Activated T-helper 2 cell treated with anti-CD3 and anti-CD28 coated beads, Interferon-gamma antibody, Interleukin-2, Interleukin-4, amounts not matched to agents 10 μg/mL and 5 μg/mL and 100 μg/mL, durations not matched to agents 14 hours and 24 hours and 36 hours (primary cell): ENCODE measurements around the gene HAPLN2. TPM values are rescaled to one million over a fixed set of nuclear protein-coding genes. Genes with fewer than 3 reads are reported as not detected.
"Not testable (repeated sequence)": the region's sequence is repeated elsewhere in the genome, so short reads cannot be mapped to it uniquely, and the experiment has no call there.

Experiments
- DNase-seq: peaks from one replicate; pipeline ENCODE4 v3.0.0; 2021; ENCODE audit warnings: low spot score
- H3K27ac Mint-ChIP-seq: one replicate; pipeline ENCODE4 v1.8.0; 2021; ENCODE audit warnings: mixed read lengths
- H3K27me3 Mint-ChIP-seq: one replicate; pipeline ENCODE4 v1.8.0; 2021; ENCODE audit warnings: low read depth, mixed read lengths
- H3K36me3 Mint-ChIP-seq: one replicate; pipeline ENCODE4 v1.8.0; 2021; ENCODE audit warnings: low read depth, mixed read lengths
- H3K4me1 Mint-ChIP-seq: one replicate; pipeline ENCODE4 v1.8.0; 2021; ENCODE audit warnings: low read depth, mixed read lengths
- H3K4me3 Mint-ChIP-seq: one replicate; pipeline ENCODE4 v1.8.0; 2021; ENCODE audit warnings: low read depth, mild to moderate bottlenecking, moderate library complexity, mixed read lengths
- H3K9me3 Mint-ChIP-seq: one replicate; pipeline ENCODE4 v1.8.0; 2021; ENCODE audit warnings: mixed read lengths
- intact Hi-C: fragments of 100-400 bp; cut with micrococcal nuclease; formaldehyde crosslinking; loops from one replicate; pipeline ENCODE4 v1.15.1; 2023
- total RNA-seq: library from RNA; stranded (reverse); gene quantifications from 2 replicates; pipeline ENCODE4 v1.2.3, GENCODE V29; 2022

The HAPLN2 gene
- total RNA-seq, 1 donor from 2014 or later: not detected

DNA sequence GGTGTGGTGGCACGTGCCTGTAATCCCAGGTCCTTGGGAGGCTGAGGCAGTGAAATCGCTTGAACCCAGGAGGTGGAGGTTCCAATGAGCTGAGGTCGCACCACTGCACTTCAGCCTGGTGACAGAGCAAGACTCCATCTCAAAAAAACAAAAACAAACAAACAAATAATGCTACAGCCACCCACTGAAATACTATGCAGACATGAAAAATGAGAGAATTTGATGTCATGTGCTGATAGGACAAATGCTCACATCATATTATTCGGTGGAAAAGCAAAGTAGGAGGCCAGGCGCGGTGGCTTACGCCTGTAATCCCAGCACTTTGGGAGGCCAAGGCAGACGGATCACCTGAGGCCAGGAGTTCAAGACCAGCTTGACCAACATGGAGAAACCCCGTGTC lies 9.1 kb upstream of the HAPLN2 start:
- H3K4me1 Mint-ChIP-seq, H3K27ac Mint-ChIP-seq, DNase-seq, intact Hi-C loops, H3K4me3 Mint-ChIP-seq, H3K36me3 Mint-ChIP-seq, H3K9me3 Mint-ChIP-seq: not testable (repeated sequence)
- H3K27me3 Mint-ChIP-seq: peaks cover 27% of the 10 kb centered on the region

DNA sequence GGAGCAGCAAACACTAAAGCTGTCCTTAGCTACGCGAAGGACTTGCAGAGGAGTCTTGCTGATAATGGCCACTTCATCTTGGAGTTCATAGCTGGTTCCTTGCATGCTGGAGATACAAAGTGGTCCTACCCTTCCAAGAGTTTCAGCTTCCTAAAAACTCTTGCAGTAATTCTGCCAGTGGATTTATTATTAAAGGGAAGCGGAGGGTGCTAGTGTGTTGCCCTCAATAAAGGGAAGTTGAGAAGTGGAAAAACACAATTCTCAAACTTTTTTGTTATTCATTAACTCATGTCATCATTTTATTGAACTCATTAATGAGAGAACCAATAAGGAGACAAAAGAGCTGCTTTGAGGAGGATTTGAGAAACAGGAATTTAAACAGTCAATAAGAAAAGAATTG lies 6.5 kb upstream of the HAPLN2 start:
- H3K36me3 Mint-ChIP-seq: no peaks in the 10 kb centered on the region
- DNase-seq: no peak
- peaks cover 39% of the 10 kb centered on the region for H3K27me3 Mint-ChIP-seq
- intact Hi-C loops: no loop called here
- H3K27ac Mint-ChIP-seq: no peak overlapping the region
- no peak overlapping the region for H3K4me3 Mint-ChIP-seq
- H3K9me3 Mint-ChIP-seq: no peaks in the 10 kb centered on the region
- H3K4me1 Mint-ChIP-seq: peaks cover 8% of the 10 kb centered on the region

DNA sequence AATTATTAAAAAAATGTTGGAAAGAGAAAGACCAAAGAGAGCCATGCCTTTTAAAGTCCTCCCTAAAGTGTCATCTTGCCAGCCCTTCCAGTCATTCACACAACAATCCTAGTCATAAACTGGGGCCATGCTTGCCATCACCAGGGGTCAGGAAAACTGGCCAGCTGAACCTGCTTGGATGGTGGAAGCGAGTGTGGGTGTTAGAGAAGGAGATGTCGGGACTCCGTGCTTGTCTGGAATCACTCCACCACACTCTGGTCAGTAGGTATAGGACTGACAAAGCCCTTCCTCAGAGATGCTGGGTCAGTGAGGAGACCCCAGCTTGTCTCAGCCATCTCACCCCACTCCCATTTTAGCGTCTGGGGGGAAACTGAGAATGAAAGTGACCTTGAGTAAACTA lies 3.3 kb upstream of the HAPLN2 start:
- intact Hi-C loops: no loop called here
- Mint-ChIP-seq H3K4me1 (no peaks in the 10 kb centered on the region), H3K27me3 (peaks cover 55% of the 10 kb centered on the region), H3K36me3 (no peaks in the 10 kb centered on the region), H3K27ac (no peak overlapping the region), H3K4me3 (no peak overlapping the region), H3K9me3 (no peaks in the 10 kb centered on the region)
- DNase-seq: no peak

DNA sequence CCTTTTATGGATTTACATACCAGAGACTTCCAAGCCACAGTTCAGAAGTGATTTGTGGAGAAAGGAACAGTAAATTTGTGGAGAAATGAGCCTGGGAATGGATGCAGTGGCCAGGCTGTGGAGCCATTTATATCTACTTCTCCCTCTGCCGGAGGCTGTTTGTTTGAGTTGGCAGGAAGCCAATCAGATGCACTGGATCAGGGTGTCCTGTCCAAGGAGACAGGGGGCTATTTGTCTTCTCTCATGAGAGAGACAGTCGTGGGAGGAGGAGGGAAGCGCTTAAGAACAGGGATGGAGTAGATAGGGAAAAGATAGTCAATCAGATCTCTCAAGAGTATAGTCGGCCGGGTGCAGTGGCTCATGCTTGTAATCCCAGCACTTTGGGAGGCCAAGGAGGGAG lies 2.8 kb upstream of the HAPLN2 start:
- intact Hi-C loops: no loop called here
- DNase-seq: no peak
- Mint-ChIP-seq H3K27me3 (peaks cover 54% of the 10 kb centered on the region), H3K9me3 (no peaks in the 10 kb centered on the region), H3K27ac (no peak overlapping the region), H3K4me1 (no peaks in the 10 kb centered on the region), H3K36me3 (no peaks in the 10 kb centered on the region), H3K4me3 (no peak overlapping the region)

DNA sequence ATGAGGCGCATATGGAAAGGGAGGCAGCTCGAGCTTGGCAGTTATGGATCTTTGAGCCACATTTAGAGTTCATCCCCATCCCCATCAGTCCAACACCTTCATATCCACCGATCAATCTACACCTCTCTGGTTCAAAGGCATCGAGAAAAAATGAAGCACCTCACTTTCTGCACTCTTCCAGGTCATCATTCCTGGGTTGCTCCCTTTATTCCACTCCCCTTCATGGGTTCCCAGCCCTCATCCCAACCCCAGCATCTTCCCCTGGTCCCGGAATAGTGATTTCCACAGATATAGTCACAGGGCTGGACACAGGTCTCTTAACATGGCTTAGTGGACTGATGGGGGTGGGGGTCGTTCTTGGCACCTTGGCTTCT lies 354 bp downstream of the HAPLN2 start:
- DNase-seq: no peak
- H3K4me3 Mint-ChIP-seq: no peak overlapping the region
- no peaks in the 10 kb centered on the region for H3K9me3 Mint-ChIP-seq
- H3K4me1 Mint-ChIP-seq: peaks cover 2% of the 10 kb centered on the region
- no peaks in the 10 kb centered on the region for H3K36me3 Mint-ChIP-seq
- peaks cover 60% of the 10 kb centered on the region for H3K27me3 Mint-ChIP-seq
- intact Hi-C loops: no loop called here
- no peak overlapping the region for H3K27ac Mint-ChIP-seq

DNA sequence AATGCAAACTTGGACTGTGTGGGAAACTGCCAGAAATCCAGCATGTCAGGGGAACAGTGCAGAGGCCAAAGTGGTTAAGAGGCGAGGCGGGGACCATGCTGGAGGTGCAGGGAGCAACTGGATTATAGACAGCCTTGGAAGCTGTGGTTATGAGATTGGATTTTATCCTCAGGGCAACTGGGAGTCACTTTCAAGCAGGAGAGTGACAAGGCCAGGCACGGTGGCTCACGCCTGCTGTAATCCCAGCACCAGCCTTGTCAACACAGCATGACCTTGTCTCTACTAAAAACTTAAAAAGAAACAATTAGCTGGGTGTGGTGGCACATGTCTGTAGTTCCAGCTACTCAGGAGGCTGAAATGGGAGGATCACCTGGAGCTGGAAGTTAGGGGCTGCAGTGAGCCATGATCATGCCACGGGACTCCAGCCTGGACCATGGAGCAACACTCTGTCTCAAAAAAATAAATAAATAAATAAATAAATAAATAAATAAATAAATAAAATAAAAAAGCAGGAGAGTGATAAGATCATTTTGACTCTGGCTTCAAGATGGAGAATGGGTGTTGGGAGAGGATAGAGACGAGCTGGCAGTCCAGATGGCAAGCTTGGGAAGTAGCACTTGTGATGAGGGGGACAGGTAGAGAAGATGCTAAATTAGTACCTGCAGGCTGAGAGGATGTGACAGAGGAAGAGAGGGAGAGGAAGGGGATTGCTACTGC lies 3.5 kb downstream of the HAPLN2 start:
- Mint-ChIP-seq H3K4me3 (no peak overlapping the region), H3K9me3 (no peaks in the 10 kb centered on the region), H3K4me1 (peaks cover 8% of the 10 kb centered on the region), H3K36me3 (no peaks in the 10 kb centered on the region), H3K27me3 (peaks cover 58% of the 10 kb centered on the region), H3K27ac (no peak overlapping the region)
- intact Hi-C loops: loop anchor here (5.0 kb wide), 1 partner anchor 235 kb away; no protein-coding TSS in a partner anchor
- DNase-seq: no peak

DNA sequence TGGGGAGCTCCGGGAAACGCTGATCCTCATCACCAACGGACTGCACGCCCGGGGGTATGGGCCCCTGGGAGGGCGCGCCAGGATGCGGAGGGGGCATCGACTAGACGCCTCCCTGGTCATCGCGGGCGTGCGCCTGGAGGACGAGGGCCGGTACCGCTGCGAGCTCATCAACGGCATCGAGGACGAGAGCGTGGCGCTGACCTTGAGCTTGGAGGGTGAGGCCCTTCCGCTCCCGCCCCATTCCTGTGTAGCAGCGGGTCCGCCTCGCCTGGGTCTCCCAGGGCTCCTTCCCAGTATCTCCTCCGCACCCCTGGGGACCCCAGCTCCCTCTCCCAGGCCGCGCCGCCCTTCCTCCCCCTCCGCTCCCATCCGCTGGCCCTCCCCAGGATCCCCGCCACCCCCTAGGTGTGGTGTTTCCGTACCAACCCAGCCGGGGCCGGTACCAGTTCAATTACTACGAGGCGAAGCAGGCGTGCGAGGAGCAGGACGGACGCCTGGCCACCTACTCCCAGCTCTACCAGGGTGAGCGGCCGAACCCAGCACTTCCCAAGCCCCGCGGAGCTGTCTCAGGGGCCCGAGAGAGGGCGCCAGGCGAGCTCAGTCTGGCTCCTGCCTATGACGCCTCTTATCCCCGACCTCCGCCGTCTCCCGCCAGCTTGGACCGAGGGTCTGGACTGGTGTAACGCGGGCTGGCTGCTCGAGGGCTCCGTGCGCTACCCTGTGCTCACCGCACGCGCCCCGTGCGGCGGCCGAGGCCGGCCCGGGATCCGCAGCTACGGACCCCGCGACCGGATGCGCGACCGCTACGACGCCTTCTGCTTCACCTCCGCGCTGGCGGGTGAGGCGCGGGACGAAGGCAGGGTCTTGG lies 5.0 kb downstream of the HAPLN2 start:
- no peaks in the 10 kb centered on the region for H3K9me3 Mint-ChIP-seq
- no peak overlapping the region for H3K27ac Mint-ChIP-seq
- intact Hi-C loops: loop anchor here (2.0 to 5.0 kb wide), 2 partner anchors 189 to 237 kb away; no protein-coding TSS in a partner anchor
- H3K4me3 Mint-ChIP-seq: peak overlapping the region; percentile 33
- H3K4me1 Mint-ChIP-seq: peaks cover 8% of the 10 kb centered on the region
- no peaks in the 10 kb centered on the region for H3K36me3 Mint-ChIP-seq
- H3K27me3 Mint-ChIP-seq: peaks cover 59% of the 10 kb centered on the region
- no peak for DNase-seq

- Mint-ChIP-seq H3K4me3 (peak overlapping the region; percentile 33), H3K4me1 (peaks cover 8% of the 10 kb centered on the region), H3K9me3 (no peaks in the 10 kb centered on the region), H3K27ac (no peak overlapping the region), H3K36me3 (no peaks in the 10 kb centered on the region), H3K27me3 (peaks cover 54% of the 10 kb centered on the region)
- no peak for DNase-seq
- intact Hi-C loops: loop anchor here (2.0 to 5.0 kb wide), 2 partner anchors 190 to 238 kb away; no protein-coding TSS in a partner anchor
Observed at GRCh38 chr1:156624814-156625435, 5.7 kb downstream of the HAPLN2 start.

DNA sequence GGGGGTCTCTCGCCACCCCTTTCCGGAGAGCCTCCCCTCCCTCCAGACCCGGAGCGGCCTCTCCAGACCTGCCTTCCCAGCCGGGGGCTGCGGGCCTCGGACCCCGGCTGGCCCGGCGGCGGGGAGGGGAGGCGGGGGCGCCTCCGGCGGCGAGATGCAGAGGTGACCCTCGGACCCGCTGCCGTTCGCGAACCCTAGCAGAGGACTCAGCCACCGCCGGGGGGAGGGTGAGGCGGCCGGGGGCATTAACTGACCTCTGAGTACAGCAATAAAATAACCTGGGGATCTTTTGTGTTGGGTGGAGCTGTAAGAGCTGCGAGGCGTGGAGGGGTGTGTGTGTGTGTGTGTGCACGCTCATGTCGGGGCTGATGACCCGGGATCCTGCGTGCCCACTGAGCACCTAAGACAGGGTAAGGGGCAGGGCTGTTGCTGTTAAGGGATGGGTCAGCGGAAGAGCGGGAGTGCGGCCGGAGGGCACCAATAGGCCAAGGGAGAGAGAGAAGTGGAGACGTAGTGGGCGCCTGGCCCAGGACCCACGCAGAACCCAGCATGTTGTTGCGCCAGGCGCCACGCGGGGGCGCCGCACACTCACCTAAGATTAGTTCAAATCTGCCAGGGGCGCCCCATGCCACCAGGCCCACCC lies 6.3 kb downstream of the HAPLN2 start:
- no peak overlapping the region for H3K27ac Mint-ChIP-seq
- DNase-seq: peak; percentile 31
- peaks cover 51% of the 10 kb centered on the region for H3K27me3 Mint-ChIP-seq
- no peaks in the 10 kb centered on the region for H3K36me3 Mint-ChIP-seq
- no peaks in the 10 kb centered on the region for H3K9me3 Mint-ChIP-seq
- intact Hi-C loops: loop anchor here (1.0 to 2.0 kb wide), 4 partner anchors 32 to 191 kb away; no protein-coding TSS in a partner anchor
- peak overlapping the region; percentile 7 for H3K4me3 Mint-ChIP-seq
- peaks cover 8% of the 10 kb centered on the region for H3K4me1 Mint-ChIP-seq

- intact Hi-C loops: loop anchor here (1.0 to 2.0 kb wide), 3 partner anchors 31 to 81 kb away; no protein-coding TSS in a partner anchor
- Mint-ChIP-seq H3K4me1 (peaks cover 8% of the 10 kb centered on the region), H3K27me3 (peaks cover 53% of the 10 kb centered on the region), H3K27ac (no peak overlapping the region), H3K4me3 (no peak overlapping the region), H3K36me3 (no peaks in the 10 kb centered on the region), H3K9me3 (no peaks in the 10 kb centered on the region)
- DNase-seq: no peak
Observed at GRCh38 chr1:156626079-156626438, 6.8 kb downstream of the HAPLN2 start.

DNA sequence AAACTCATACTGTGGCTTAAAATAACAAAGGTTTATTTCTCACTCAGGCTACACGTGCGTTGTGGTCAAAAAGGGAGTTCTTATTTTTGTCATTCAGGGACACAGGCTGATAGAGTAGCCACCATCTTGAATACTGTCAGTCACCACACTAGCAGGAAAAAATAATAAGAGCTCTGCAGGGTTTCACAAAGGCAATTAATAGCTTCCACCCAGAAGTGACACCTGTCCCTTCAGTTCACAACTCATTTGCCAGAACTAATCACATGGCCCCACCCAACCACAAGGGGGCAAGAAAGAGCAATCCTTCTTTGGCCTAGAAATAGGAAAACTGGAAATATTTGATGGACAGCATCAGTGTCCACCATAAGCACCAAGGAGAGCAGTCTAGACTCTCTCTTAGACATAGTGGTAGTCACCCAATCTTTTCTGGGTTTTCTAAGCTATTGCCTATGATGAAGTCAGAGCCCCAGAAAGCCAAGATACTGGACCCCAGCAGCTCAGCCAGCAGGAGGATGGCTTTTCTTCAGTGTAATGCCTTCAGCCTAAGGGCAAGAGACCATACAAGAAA lies 8.2 kb downstream of the HAPLN2 start:
- peaks cover 57% of the 10 kb centered on the region for H3K27me3 Mint-ChIP-seq
- H3K9me3 Mint-ChIP-seq: no peaks in the 10 kb centered on the region
- no peak for DNase-seq
- H3K4me3 Mint-ChIP-seq: no peak overlapping the region
- intact Hi-C loops: loop anchor here (2.0 kb wide), 2 partner anchors 51 to 79 kb away; no protein-coding TSS in a partner anchor
- peaks cover 8% of the 10 kb centered on the region for H3K4me1 Mint-ChIP-seq
- no peak overlapping the region for H3K27ac Mint-ChIP-seq
- H3K36me3 Mint-ChIP-seq: no peaks in the 10 kb centered on the region

GRCh38 chr1:156629823-156630449 lies 10.7 kb downstream of the HAPLN2 start:
- Mint-ChIP-seq H3K4me1 (peaks cover 6% of the 10 kb centered on the region), H3K4me3 (no peak overlapping the region), H3K27me3 (peaks cover 62% of the 10 kb centered on the region), H3K27ac (no peak overlapping the region), H3K9me3 (no peaks in the 10 kb centered on the region), H3K36me3 (no peaks in the 10 kb centered on the region)
- intact Hi-C loops: no loop called here
- no peak for DNase-seq
